Measurements from ENCODE around the gene EPOP.

EPOP gene

GRCh38 chr17:38703742-38704605, 29.2 kb upstream of the EPOP start:
- Mint-ChIP-seq H3K36me3 (ENCODE audit: low read depth) (peaks cover 10% of the 10 kb centered on the region), H3K27ac (peak overlapping the region; percentile 95 to 98 (median 97)), H3K4me3 (peak overlapping the region; percentile 93 to 96 (median 95)), H3K9me3 (no peaks in the 10 kb centered on the region), H3K4me1 (peaks cover 64% of the 10 kb centered on the region), H3K27me3 (ENCODE audit: low read depth) (peaks cover 27% of the 10 kb centered on the region)
- TF ChIP-seq, protein P1, sequence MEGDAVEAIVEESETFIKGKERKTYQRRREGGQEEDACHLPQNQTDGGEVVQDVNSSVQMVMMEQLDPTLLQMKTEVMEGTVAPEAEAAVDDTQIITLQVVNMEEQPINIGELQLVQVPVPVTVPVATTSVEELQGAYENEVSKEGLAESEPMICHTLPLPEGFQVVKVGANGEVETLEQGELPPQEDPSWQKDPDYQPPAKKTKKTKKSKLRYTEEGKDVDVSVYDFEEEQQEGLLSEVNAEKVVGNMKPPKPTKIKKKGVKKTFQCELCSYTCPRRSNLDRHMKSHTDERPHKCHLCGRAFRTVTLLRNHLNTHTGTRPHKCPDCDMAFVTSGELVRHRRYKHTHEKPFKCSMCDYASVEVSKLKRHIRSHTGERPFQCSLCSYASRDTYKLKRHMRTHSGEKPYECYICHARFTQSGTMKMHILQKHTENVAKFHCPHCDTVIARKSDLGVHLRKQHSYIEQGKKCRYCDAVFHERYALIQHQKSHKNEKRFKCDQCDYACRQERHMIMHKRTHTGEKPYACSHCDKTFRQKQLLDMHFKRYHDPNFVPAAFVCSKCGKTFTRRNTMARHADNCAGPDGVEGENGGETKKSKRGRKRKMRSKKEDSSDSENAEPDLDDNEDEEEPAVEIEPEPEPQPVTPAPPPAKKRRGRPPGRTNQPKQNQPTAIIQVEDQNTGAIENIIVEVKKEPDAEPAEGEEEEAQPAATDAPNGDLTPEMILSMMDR (IDR thresholded peaks at IDR 0.05; ENCODE audit: unreplicated experiment in 3 of 3): no peak

GRCh38 chr17:38702916-38703741, 28.4 kb upstream of the EPOP start:
- TF ChIP-seq, protein P1 (IDR thresholded peaks at IDR 0.05; ENCODE audit: unreplicated experiment in 3 of 3): no peak
- H3K27ac Mint-ChIP-seq: peak overlapping the region; percentile 95 to 98 (median 97)
- peaks cover 27% of the 10 kb centered on the region for H3K27me3 Mint-ChIP-seq (ENCODE audit: low read depth)
- peaks cover 8% of the 10 kb centered on the region for H3K36me3 Mint-ChIP-seq (ENCODE audit: low read depth)
- H3K9me3 Mint-ChIP-seq: no peaks in the 10 kb centered on the region
- peak overlapping the region; percentile 93 to 96 (median 95) for H3K4me3 Mint-ChIP-seq
- peaks cover 57% of the 10 kb centered on the region for H3K4me1 Mint-ChIP-seq

GRCh38 chr17:38702166-38702915, 27.6 kb upstream of the EPOP start:
- peaks cover 27% of the 10 kb centered on the region for H3K27me3 Mint-ChIP-seq (ENCODE audit: low read depth)
- peak overlapping the region; percentile 95 to 98 (median 97) for H3K27ac Mint-ChIP-seq
- TF ChIP-seq, protein P1 (IDR thresholded peaks at IDR 0.05; ENCODE audit: unreplicated experiment in 3 of 3): no peak
- no peaks in the 10 kb centered on the region for H3K9me3 Mint-ChIP-seq
- peak overlapping the region; percentile 93 to 96 (median 95) for H3K4me3 Mint-ChIP-seq
- peaks cover 49% of the 10 kb centered on the region for H3K4me1 Mint-ChIP-seq
- H3K36me3 Mint-ChIP-seq (ENCODE audit: low read depth): peaks cover 2% of the 10 kb centered on the region

- peak overlapping the region; percentile 90 to 97 (median 94) for H3K27ac Mint-ChIP-seq
- peak overlapping the region; percentile 76 to 86 (median 84) for H3K4me3 Mint-ChIP-seq
- H3K4me1 Mint-ChIP-seq: peaks cover 42% of the 10 kb centered on the region
- H3K27me3 Mint-ChIP-seq (ENCODE audit: low read depth): peaks cover 27% of the 10 kb centered on the region
- no peaks in the 10 kb centered on the region for H3K9me3 Mint-ChIP-seq
- H3K36me3 Mint-ChIP-seq (ENCODE audit: low read depth): no peaks in the 10 kb centered on the region
- TF ChIP-seq, protein P1 (IDR thresholded peaks at IDR 0.05; ENCODE audit: unreplicated experiment in 3 of 3): no peak
These were observed 26.9 kb upstream of the EPOP start for GRCh38 chr17:38701504-38702165.

DNA sequence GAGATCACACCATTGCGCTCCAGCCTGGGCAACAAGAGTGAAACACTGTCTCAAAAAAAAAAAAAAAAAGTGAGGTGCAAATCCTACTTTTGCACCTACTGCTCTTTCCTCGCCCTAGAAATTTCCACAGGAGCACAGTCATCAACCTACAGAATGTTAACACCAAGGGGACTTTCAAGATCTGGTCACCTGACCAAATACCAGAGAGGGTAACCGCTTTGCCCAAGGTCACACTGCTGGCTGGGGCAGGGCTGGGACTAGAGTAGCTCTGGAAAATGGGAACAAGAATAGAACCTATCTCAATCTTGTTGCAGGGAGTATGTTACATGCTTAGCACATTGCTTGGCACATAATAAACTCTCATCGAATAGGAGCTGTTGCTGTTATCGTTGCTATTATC, 24.0 kb upstream of the EPOP start:
- Mint-ChIP-seq H3K27ac (no peak overlapping the region), H3K27me3 (ENCODE audit: low read depth) (peaks cover 16% of the 10 kb centered on the region), H3K36me3 (ENCODE audit: low read depth) (no peaks in the 10 kb centered on the region), H3K9me3 (no peaks in the 10 kb centered on the region), H3K4me1 (peaks cover 33% of the 10 kb centered on the region), H3K4me3 (no peak overlapping the region)
- TF ChIP-seq, protein P1 (IDR thresholded peaks at IDR 0.05; ENCODE audit: unreplicated experiment in 3 of 3): no peak

Measured in nephron (organoid).